Measurements from ENCODE around the gene PBX1. TPM values are rescaled to one million over a fixed set of nuclear protein-coding genes. Genes with fewer than 3 reads are reported as not detected.
"Not testable (repeated sequence)": the region's sequence is repeated elsewhere in the genome, so short reads cannot be mapped to it uniquely, and the experiment has no call there.

The PBX1 gene
- total RNA-seq, 6 donors from 2014 or later, result 17.8 to 59.6 (median 38.3) TPM

DNA sequence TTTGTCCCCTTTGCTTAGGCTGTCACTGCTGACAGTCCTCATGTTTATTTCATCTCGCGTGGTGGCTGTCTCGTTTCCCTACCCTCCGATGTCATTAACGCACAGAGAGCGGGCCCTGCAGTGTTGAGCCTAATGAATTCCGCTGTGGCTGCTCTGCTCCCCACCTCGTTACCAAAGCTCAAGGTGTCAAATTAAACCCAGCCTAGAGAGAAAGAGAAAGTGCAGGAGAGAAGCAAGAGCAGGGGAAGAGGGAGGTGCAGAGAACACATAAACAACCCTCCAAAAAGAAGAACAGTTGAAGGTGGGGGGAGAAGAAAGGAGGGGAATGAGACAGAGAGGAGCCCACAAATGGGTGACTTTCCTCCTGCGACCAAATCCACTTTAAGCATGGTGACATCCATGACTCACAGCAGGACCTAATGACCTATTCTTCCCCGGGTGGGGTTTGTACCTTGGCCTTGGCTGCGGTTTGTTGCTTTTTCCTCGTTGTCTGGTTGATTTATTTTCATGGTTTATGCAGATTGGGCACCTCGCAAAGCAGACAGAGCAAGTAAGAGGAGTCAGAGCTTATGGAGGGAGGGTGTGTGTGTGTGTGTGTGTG lies 92.5 kb downstream of the PBX1 start:
- 41 to 48% methylated on average over 13 of the region's 13 CpGs for WGBS, 2 donors
- TF ChIP-seq, protein P1, sequence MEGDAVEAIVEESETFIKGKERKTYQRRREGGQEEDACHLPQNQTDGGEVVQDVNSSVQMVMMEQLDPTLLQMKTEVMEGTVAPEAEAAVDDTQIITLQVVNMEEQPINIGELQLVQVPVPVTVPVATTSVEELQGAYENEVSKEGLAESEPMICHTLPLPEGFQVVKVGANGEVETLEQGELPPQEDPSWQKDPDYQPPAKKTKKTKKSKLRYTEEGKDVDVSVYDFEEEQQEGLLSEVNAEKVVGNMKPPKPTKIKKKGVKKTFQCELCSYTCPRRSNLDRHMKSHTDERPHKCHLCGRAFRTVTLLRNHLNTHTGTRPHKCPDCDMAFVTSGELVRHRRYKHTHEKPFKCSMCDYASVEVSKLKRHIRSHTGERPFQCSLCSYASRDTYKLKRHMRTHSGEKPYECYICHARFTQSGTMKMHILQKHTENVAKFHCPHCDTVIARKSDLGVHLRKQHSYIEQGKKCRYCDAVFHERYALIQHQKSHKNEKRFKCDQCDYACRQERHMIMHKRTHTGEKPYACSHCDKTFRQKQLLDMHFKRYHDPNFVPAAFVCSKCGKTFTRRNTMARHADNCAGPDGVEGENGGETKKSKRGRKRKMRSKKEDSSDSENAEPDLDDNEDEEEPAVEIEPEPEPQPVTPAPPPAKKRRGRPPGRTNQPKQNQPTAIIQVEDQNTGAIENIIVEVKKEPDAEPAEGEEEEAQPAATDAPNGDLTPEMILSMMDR (IDR thresholded peaks at IDR 0.05), result no peak
- TF ChIP-seq POLR2AphosphoS5 (IDR thresholded peaks at IDR 0.05) (no peak), POLR2A (IDR thresholded peaks at IDR 0.05) (no peak), EP300 (IDR thresholded peaks at IDR 0.05) (no peak)
- Histone ChIP-seq H3K4me1 (peaks cover 4 to 13% (median 10%) of the 10 kb centered on the region in 4 donors), H3K4me3 (no peak overlapping the region), H3K9me3 (no peaks in the 10 kb centered on the region), H3K27me3 (no peaks in the 10 kb centered on the region), H3K27ac (no peak overlapping the region), H3K36me3 (no peaks in the 10 kb centered on the region)
- no peak for DNase-seq
- ATAC-seq (ENCODE audit: low FRiP score in 2 of 2), result no peak

DNA sequence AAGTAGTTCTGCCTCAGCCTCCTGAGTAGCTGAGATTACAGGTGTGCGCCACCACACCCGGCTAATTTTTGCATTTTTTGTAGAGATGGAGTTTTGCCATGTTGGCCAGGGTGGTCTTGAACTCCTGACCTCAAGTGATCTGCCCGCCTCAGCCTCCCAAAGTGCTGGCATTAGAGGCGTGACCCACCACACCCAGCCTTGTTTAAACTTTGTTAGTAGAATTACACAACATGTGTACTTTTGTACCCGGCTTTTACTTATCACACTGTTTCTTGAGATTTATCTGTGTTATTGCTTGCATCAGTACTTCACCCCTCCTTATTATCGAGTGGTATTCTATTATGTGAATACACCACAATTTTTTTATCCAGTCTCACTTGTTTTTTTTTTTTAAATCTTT lies 94.0 kb downstream of the PBX1 start:
- H3K27ac ChIP-seq; H3K4me1 ChIP-seq; H3K9me3 ChIP-seq; H3K27me3 ChIP-seq; ATAC-seq (ENCODE audit: low FRiP score in 2 of 2); H3K4me3 ChIP-seq; H3K36me3 ChIP-seq; DNase-seq: not testable (repeated sequence)
- WGBS, 2 donors, result 76 to 87% methylated on average over 6 of the region's 6 CpGs

GRCh38 chr1:164653705-164654104 lies 94.7 kb downstream of the PBX1 start:
- 84 to 89% methylated on average over 3 of the region's 3 CpGs for WGBS, 2 donors
- no peak overlapping the region for H3K27ac ChIP-seq
- H3K27me3 ChIP-seq, result no peaks in the 10 kb centered on the region
- DNase-seq (no peak), ATAC-seq (ENCODE audit: low FRiP score in 2 of 2) (no peak)
- peaks cover 0 to 8% (median 4%) of the 10 kb centered on the region in 4 donors for H3K4me1 ChIP-seq
- H3K36me3 ChIP-seq, result no peaks in the 10 kb centered on the region
- TF ChIP-seq POLR2A (IDR thresholded peaks at IDR 0.05) (no peak), POLR2AphosphoS5 (IDR thresholded peaks at IDR 0.05) (no peak), EP300 (IDR thresholded peaks at IDR 0.05) (no peak)
- TF ChIP-seq, protein P1 (IDR thresholded peaks at IDR 0.05), result no peak
- H3K4me3 ChIP-seq, result no peak overlapping the region
- no peaks in the 10 kb centered on the region for H3K9me3 ChIP-seq

- DNase-seq, result no peak
- Histone ChIP-seq H3K4me1 (peaks cover 0 to 8% (median 4%) of the 10 kb centered on the region in 4 donors), H3K27ac (no peak overlapping the region), H3K9me3 (no peaks in the 10 kb centered on the region), H3K4me3 (no peak overlapping the region), H3K27me3 (no peaks in the 10 kb centered on the region), H3K36me3 (no peaks in the 10 kb centered on the region)
- no peak for TF ChIP-seq EP300 (IDR thresholded peaks at IDR 0.05)
- no peak for TF ChIP-seq POLR2AphosphoS5 (IDR thresholded peaks at IDR 0.05)
- TF ChIP-seq, protein P1 (IDR thresholded peaks at IDR 0.05), result no peak
- no peak for TF ChIP-seq POLR2A (IDR thresholded peaks at IDR 0.05)
- 60 to 65% methylated on average over 3 of the region's 3 CpGs for WGBS, 2 donors
- no peak for ATAC-seq (ENCODE audit: low FRiP score in 2 of 2)
Observed at GRCh38 chr1:164654200-164654599, 95.2 kb downstream of the PBX1 start.

GRCh38 chr1:164658864-164659263 lies 99.9 kb downstream of the PBX1 start:
- Histone ChIP-seq H3K4me1 (peaks cover 5 to 24% (median 23%) of the 10 kb centered on the region in 4 donors), H3K36me3 (no peaks in the 10 kb centered on the region), H3K27ac (no peak overlapping the region), H3K4me3 (no peak overlapping the region), H3K27me3 (no peaks in the 10 kb centered on the region), H3K9me3 (no peaks in the 10 kb centered on the region)
- WGBS, 2 donors, result 63 to 67% methylated on average over 3 of the region's 3 CpGs
- no peak for ATAC-seq (ENCODE audit: low FRiP score in 2 of 2)
- TF ChIP-seq, protein P1 (IDR thresholded peaks at IDR 0.05), result no peak
- TF ChIP-seq EP300 (IDR thresholded peaks at IDR 0.05), result no peak
- no peak for TF ChIP-seq POLR2AphosphoS5 (IDR thresholded peaks at IDR 0.05)
- TF ChIP-seq POLR2A (IDR thresholded peaks at IDR 0.05), result no peak
- no peak for DNase-seq
